ENCODE results near the gene PLCB1. TPM values are rescaled to one million over a fixed set of nuclear protein-coding genes. Genes with fewer than 3 reads are reported as not detected.

PLCB1 gene
- total RNA-seq, 1 donor from 2014 or later = 10.7 TPM

DNA sequence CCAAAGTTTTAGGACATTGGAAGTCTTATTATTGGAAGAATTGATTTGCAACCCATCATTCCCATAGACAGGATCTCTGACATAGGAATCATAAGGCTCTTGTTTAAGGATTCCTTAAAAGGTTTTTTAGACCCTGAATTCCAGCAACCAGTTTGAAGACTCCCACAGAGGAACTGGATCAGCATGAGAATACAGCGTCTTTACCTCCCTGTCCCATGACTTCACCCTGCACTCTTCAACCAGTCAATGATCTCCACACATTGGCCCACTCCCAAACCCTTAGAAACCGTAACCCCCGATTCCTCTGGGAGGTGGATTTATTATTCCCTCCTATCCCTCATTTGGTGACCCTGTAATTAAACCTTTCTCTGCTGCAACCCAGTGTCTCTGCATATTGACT lies 786.1 kb downstream of the PLCB1 start:
- Histone ChIP-seq H3K9me3 (ENCODE audit: insufficient read depth, low read depth, low read length) (no peaks in the 10 kb centered on the region), H2AFZ (ENCODE audit: low read depth, low read length) (no peak overlapping the region), H3K4me1 (ENCODE audit: insufficient read depth, low read length) (no peaks in the 10 kb centered on the region), H3K4me3 (ENCODE audit: insufficient read depth, low read depth, low read length) (no peak overlapping the region), H3K4me2 (ENCODE audit: low read length) (no peak overlapping the region), H3K36me3 (ENCODE audit: insufficient read depth, low read length) (no peaks in the 10 kb centered on the region), H4K20me1 (ENCODE audit: insufficient read depth, low read length) (no peaks in the 10 kb centered on the region), H3K9ac (ENCODE audit: low read length) (no peak overlapping the region), H3K27me3 (ENCODE audit: insufficient read depth, low read length) (peaks cover 2% of the 10 kb centered on the region), H3K79me2 (ENCODE audit: insufficient read depth, low read length) (no peaks in the 10 kb centered on the region), H3K27ac (ENCODE audit: low read depth, low read length) (no peak overlapping the region)
- Mint-ChIP-seq H3K27me3 (ENCODE audit: low read depth, unreplicated experiment) (no peaks in the 10 kb centered on the region), H3K4me1 (ENCODE audit: low read depth, unreplicated experiment) (no peaks in the 10 kb centered on the region), H3K4me3 (ENCODE audit: unreplicated experiment) (no peak overlapping the region), H3K27ac (ENCODE audit: unreplicated experiment) (no peak overlapping the region), H3K9me3 (ENCODE audit: unreplicated experiment) (peaks cover 4% of the 10 kb centered on the region), H3K36me3 (ENCODE audit: low read depth, unreplicated experiment) (no peaks in the 10 kb centered on the region)
- DNase-seq (ENCODE audit: low read depth) (no peak), FAIRE-seq (no peak)
- TF ChIP-seq EZH2 (IDR thresholded peaks at IDR 0.05; ENCODE audit: insufficient read depth, low read length) = no peak
- TF ChIP-seq, protein P1, sequence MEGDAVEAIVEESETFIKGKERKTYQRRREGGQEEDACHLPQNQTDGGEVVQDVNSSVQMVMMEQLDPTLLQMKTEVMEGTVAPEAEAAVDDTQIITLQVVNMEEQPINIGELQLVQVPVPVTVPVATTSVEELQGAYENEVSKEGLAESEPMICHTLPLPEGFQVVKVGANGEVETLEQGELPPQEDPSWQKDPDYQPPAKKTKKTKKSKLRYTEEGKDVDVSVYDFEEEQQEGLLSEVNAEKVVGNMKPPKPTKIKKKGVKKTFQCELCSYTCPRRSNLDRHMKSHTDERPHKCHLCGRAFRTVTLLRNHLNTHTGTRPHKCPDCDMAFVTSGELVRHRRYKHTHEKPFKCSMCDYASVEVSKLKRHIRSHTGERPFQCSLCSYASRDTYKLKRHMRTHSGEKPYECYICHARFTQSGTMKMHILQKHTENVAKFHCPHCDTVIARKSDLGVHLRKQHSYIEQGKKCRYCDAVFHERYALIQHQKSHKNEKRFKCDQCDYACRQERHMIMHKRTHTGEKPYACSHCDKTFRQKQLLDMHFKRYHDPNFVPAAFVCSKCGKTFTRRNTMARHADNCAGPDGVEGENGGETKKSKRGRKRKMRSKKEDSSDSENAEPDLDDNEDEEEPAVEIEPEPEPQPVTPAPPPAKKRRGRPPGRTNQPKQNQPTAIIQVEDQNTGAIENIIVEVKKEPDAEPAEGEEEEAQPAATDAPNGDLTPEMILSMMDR (IDR thresholded peaks at IDR 0.05; ENCODE audit: insufficient read depth, low read depth, low read length) = no peak

DNA sequence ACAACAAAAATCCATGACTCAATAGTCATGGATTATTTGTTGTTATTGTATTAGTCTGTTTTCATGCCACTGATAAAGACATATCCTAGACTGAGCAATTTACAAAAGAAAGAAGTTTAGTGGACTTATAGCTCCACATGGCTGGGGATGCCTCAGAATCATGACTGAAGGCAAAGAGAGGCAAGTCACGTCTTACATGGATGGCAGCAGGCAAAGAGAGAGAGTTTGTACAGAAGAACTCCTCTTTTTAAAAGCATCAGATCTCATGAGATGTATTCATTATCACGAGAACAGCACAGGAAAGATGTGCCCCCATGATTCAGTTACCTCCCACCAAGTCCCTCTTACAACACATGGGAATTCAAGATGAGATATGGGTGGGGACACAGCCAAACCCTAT lies 792.5 kb downstream of the PLCB1 start:
- Mint-ChIP-seq H3K27me3 (ENCODE audit: low read depth, unreplicated experiment) (peaks cover 11% of the 10 kb centered on the region), H3K4me3 (ENCODE audit: unreplicated experiment) (no peak overlapping the region), H3K27ac (ENCODE audit: unreplicated experiment) (no peak overlapping the region), H3K9me3 (ENCODE audit: unreplicated experiment) (no peaks in the 10 kb centered on the region), H3K4me1 (ENCODE audit: low read depth, unreplicated experiment) (no peaks in the 10 kb centered on the region), H3K36me3 (ENCODE audit: low read depth, unreplicated experiment) (no peaks in the 10 kb centered on the region)
- H3K36me3 ChIP-seq (ENCODE audit: insufficient read depth, low read length) = no peaks in the 10 kb centered on the region
- H3K9me3 ChIP-seq (ENCODE audit: insufficient read depth, low read depth, low read length) = no peaks in the 10 kb centered on the region
- no peak overlapping the region for H3K4me3 ChIP-seq (ENCODE audit: insufficient read depth, low read depth, low read length)
- H3K4me2 ChIP-seq (ENCODE audit: low read length) = no peak overlapping the region
- H3K27me3 ChIP-seq (ENCODE audit: insufficient read depth, low read length) = peaks cover 2% of the 10 kb centered on the region
- no peaks in the 10 kb centered on the region for H3K4me1 ChIP-seq (ENCODE audit: insufficient read depth, low read length)
- no peak for DNase-seq (ENCODE audit: low read depth)
- no peaks in the 10 kb centered on the region for H4K20me1 ChIP-seq (ENCODE audit: insufficient read depth, low read length)
- H3K79me2 ChIP-seq (ENCODE audit: insufficient read depth, low read length) = no peaks in the 10 kb centered on the region
- no peak for FAIRE-seq
- TF ChIP-seq EZH2 (IDR thresholded peaks at IDR 0.05; ENCODE audit: insufficient read depth, low read length) = no peak
- TF ChIP-seq, protein P1 (IDR thresholded peaks at IDR 0.05; ENCODE audit: insufficient read depth, low read depth, low read length) = no peak
- H2AFZ ChIP-seq (ENCODE audit: low read depth, low read length) = no peak overlapping the region
- no peak overlapping the region for H3K27ac ChIP-seq (ENCODE audit: low read depth, low read length)
- H3K9ac ChIP-seq (ENCODE audit: low read length) = no peak overlapping the region

DNA sequence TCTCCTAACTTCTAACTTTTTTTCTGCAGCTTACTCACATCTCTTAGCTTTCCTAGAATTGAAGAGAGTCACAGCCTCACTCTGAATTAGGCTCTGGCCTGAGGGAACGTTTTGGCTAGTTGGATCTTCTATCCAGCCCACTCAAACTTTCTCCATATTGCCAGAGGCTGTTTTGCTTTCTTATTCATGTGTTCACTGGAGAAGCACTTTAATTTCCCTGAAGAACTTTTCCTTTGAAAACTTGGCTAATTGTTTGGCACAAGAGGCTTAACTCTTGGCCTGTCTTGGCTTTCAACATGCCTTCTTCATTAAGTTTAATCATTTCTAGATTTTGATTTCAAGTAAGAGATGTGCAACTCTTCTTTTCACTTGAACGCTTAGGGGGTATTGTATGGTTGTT lies 798.7 kb downstream of the PLCB1 start:
- DNase-seq (ENCODE audit: low read depth) (no peak), FAIRE-seq (no peak)
- Histone ChIP-seq H3K27me3 (ENCODE audit: insufficient read depth, low read length) (peaks cover 2% of the 10 kb centered on the region), H3K36me3 (ENCODE audit: insufficient read depth, low read length) (no peaks in the 10 kb centered on the region), H3K4me2 (ENCODE audit: low read length) (no peak overlapping the region), H3K79me2 (ENCODE audit: insufficient read depth, low read length) (no peaks in the 10 kb centered on the region), H3K27ac (ENCODE audit: low read depth, low read length) (no peak overlapping the region), H3K4me3 (ENCODE audit: insufficient read depth, low read depth, low read length) (no peak overlapping the region), H3K9ac (ENCODE audit: low read length) (no peak overlapping the region), H3K4me1 (ENCODE audit: insufficient read depth, low read length) (no peaks in the 10 kb centered on the region), H4K20me1 (ENCODE audit: insufficient read depth, low read length) (no peaks in the 10 kb centered on the region), H2AFZ (ENCODE audit: low read depth, low read length) (no peak overlapping the region), H3K9me3 (ENCODE audit: insufficient read depth, low read depth, low read length) (no peaks in the 10 kb centered on the region)
- Mint-ChIP-seq H3K9me3 (ENCODE audit: unreplicated experiment) (peaks cover 2% of the 10 kb centered on the region), H3K27ac (ENCODE audit: unreplicated experiment) (no peak overlapping the region), H3K36me3 (ENCODE audit: low read depth, unreplicated experiment) (no peaks in the 10 kb centered on the region), H3K4me3 (ENCODE audit: unreplicated experiment) (no peak overlapping the region), H3K27me3 (ENCODE audit: low read depth, unreplicated experiment) (peaks cover 16% of the 10 kb centered on the region), H3K4me1 (ENCODE audit: low read depth, unreplicated experiment) (no peaks in the 10 kb centered on the region)
- TF ChIP-seq, protein P1 (IDR thresholded peaks at IDR 0.05; ENCODE audit: insufficient read depth, low read depth, low read length) = no peak
- no peak for TF ChIP-seq EZH2 (IDR thresholded peaks at IDR 0.05; ENCODE audit: insufficient read depth, low read length)

Data from astrocyte (in vitro differentiated cells and primary cell).